Stomach (tissue), 19 donors: ENCODE measurements around the gene DHRS4. TPM values are rescaled to one million over a fixed set of nuclear protein-coding genes. Genes with fewer than 3 reads are reported as not detected.

Experiments
- DNase-seq, 2 donors: peaks; one replicate each; pipeline versions ENCODE4 v3.0.0 to v3.0.0-alpha.2; 2013 to 2019
- H3K27ac ChIP-seq, 5 donors: fragments of 200-600 bp in 4 of 5; sonication (generic) in 4 of 5; one replicate each; pipeline ENCODE4 v1.5.1; 2013 to 2019; ENCODE audit warnings: mild to moderate bottlenecking in 1 of 5, moderate library complexity in 1 of 5
- H3K27me3 ChIP-seq, 3 donors: fragments of 200-600 bp; sonication (generic); one replicate each; pipeline ENCODE4 v1.5.1; 2017 to 2019; ENCODE audit warnings: mixed run types in 1 of 3
- H3K36me3 ChIP-seq, 4 donors: fragments of 200-600 bp; sonication (generic); 1 replicate in 3 of 4; 2 replicates in 1 of 4; pipeline ENCODE4 v1.5.1; 2016 to 2019
- H3K4me1 ChIP-seq, 4 donors: fragments of 200-600 bp; sonication (generic); one replicate each; pipeline ENCODE4 v1.5.1; 2016 to 2019
- H3K4me3 ChIP-seq, 4 donors: fragments of 200-600 bp; sonication (generic) in 3 of 4; one replicate each; pipeline ENCODE4 v1.5.1; 2016 to 2019; ENCODE audit warnings: mild to moderate bottlenecking in 1 of 4
- H3K9me3 ChIP-seq, 4 donors: fragments of 200-600 bp; sonication (generic); one replicate each; pipeline ENCODE4 v1.5.1; 2016 to 2019
- EP300 ChIP-seq: sonication (generic); formaldehyde crosslinking; IDR thresholded peaks from one replicate; pipeline ENCODE4 v1.6.1; 2017; ENCODE audit warnings: antibody characterized with exemption
- POLR2A ChIP-seq, 4 donors: fragments of 450-650 bp; IDR thresholded peaks; one replicate each; pipeline ENCODE4 v1.6.1; 2016; ENCODE audit warnings: antibody characterized with exemption in 4 of 4, control low read depth in 2 of 4, mild to moderate bottlenecking in 1 of 4, moderate library complexity in 1 of 4
- POLR2AphosphoS5 ChIP-seq, 3 donors: sonication (generic); formaldehyde crosslinking; IDR thresholded peaks; one replicate each; pipeline ENCODE4 v1.6.1; 2016; ENCODE audit warnings: antibody characterized with exemption in 3 of 3
- WGBS, 5 donors: extraction: QIAGEN DNeasy Blood & Tissue Kit in 3 of 5; methylation state at CpG; one replicate each; pipeline versions ENCODE4 v1.1.5 to v1.1.7; 2013 to 2018; 5-methylcytosine and 5-hydroxymethylcytosine counted together
- intact Hi-C: fragments of 100-400 bp; cut with DNase I; formaldehyde crosslinking; loops from one replicate; pipeline ENCODE4 v1.15.1; 2023; ENCODE audit warnings: low total_unique reads
- long read RNA-seq, 10 donors: transcript quantifications; one replicate each; lab custom pipeline, GENCODE V29; 2026
- polyA plus RNA-seq, 3 donors: library from polyadenylated mRNA; stranded (reverse); fragments of 200-250 nt; gene quantifications; one replicate each; pipeline ENCODE4 v1.2.3, GENCODE V29; 2013
- total RNA-seq, 5 donors: library from RNA; depleted of rRNA; stranded (reverse); fragments of >200 nt; gene quantifications; one replicate each; pipeline versions ENCODE4 v1.1.0 to v1.2.3, GENCODE V29; 2014 to 2016
- TF ChIP-seq, protein P1 (sequence below), 7 experiments: fragments of 450-650 bp in 4 of 7; fragments of 200-600 bp in 3 of 7; sonication (generic) in 3 of 7; IDR thresholded peaks; one replicate each; pipeline ENCODE4 v1.5.1; 2016 to 2019; ENCODE audit warnings: antibody characterized with exemption in 7 of 7, control low read depth in 2 of 7, mild to moderate bottlenecking in 1 of 7
- donor health status: healthy with polysubstance abuse.
- donor health status: Bipolar disorder and iron deficiency.
- donor health status: healthy.

The DHRS4 gene
- 100 to 1,000 TPM in 1 of 5 donors, 10 to 100 TPM in 4; 29.0 to 114 (median 34.4) TPM for total RNA-seq
- 10 to 100 TPM; 39.4 to 58.0 (median 57.7) TPM for polyA plus RNA-seq
- long read RNA-seq, donor 1, transcript DHRS4-201 (8 exons, 1,443 nt): minor isoform, 9 of 20 reads
- long read RNA-seq, donor 1, transcript DHRS4-203 (5 exons, 727 nt): major isoform, 10 of 20 reads
- long read RNA-seq, donor 1, partial matches to known transcripts: 0 of 20 reads
- long read RNA-seq, donor 1, other reads (novel, unspliced or antisense): 0 of 20 reads
- long read RNA-seq, donor 2, transcript DHRS4-201 (8 exons, 1,443 nt): minor isoform, 8 of 19 reads
- long read RNA-seq, donor 2, transcript DHRS4-203 (5 exons, 727 nt): major isoform, 11 of 19 reads
- long read RNA-seq, donor 2, partial matches to known transcripts: 0 of 19 reads
- long read RNA-seq, donor 2, other reads (novel, unspliced or antisense): 0 of 19 reads
- long read RNA-seq, donor 3, transcript DHRS4-203 (5 exons, 727 nt): major isoform, 5 of 7 reads
- long read RNA-seq, donor 3, partial matches to known transcripts: 0 of 7 reads
- long read RNA-seq, donor 3, other reads (novel, unspliced or antisense): 0 of 7 reads
- long read RNA-seq, donor 4, partial matches to known transcripts: 0 of 2 reads
- long read RNA-seq, donor 4, other reads (novel, unspliced or antisense): 0 of 2 reads
- long read RNA-seq, donor 5, partial matches to known transcripts: 0 of 9 reads
- long read RNA-seq, donor 5, other reads (novel, unspliced or antisense): 0 of 9 reads
- long read RNA-seq, donor 6, transcript DHRS4-203 (5 exons, 727 nt): minor isoform, 34 of 89 reads
- long read RNA-seq, donor 6, transcript DHRS4-201 (8 exons, 1,443 nt): major isoform, 45 of 89 reads
- long read RNA-seq, donor 6, partial matches to known transcripts: 7 of 89 reads
- long read RNA-seq, donor 6, other reads (novel, unspliced or antisense): 0 of 89 reads
- long read RNA-seq, donor 7, transcript DHRS4-203 (5 exons, 727 nt): minor isoform, 6 of 15 reads
- long read RNA-seq, donor 7, transcript DHRS4-201 (8 exons, 1,443 nt): major isoform, 7 of 15 reads
- long read RNA-seq, donor 7, partial matches to known transcripts: 0 of 15 reads
- long read RNA-seq, donor 7, other reads (novel, unspliced or antisense): 0 of 15 reads
- long read RNA-seq, donor 8, transcript DHRS4-201 (8 exons, 1,443 nt): major isoform, 7 of 14 reads
- long read RNA-seq, donor 8, partial matches to known transcripts: 0 of 14 reads
- long read RNA-seq, donor 8, other reads (novel, unspliced or antisense): 0 of 14 reads
- long read RNA-seq, donor 9, transcript DHRS4-203 (5 exons, 727 nt): major isoform, 7 of 17 reads
- long read RNA-seq, donor 9, partial matches to known transcripts: 5 of 17 reads
- long read RNA-seq, donor 9, other reads (novel, unspliced or antisense): 0 of 17 reads
- long read RNA-seq, donor 10, transcript DHRS4-201 (8 exons, 1,443 nt): major isoform, 11 of 13 reads
- long read RNA-seq, donor 10, partial matches to known transcripts: 0 of 13 reads
- long read RNA-seq, donor 10, other reads (novel, unspliced or antisense): 0 of 13 reads

DNA sequence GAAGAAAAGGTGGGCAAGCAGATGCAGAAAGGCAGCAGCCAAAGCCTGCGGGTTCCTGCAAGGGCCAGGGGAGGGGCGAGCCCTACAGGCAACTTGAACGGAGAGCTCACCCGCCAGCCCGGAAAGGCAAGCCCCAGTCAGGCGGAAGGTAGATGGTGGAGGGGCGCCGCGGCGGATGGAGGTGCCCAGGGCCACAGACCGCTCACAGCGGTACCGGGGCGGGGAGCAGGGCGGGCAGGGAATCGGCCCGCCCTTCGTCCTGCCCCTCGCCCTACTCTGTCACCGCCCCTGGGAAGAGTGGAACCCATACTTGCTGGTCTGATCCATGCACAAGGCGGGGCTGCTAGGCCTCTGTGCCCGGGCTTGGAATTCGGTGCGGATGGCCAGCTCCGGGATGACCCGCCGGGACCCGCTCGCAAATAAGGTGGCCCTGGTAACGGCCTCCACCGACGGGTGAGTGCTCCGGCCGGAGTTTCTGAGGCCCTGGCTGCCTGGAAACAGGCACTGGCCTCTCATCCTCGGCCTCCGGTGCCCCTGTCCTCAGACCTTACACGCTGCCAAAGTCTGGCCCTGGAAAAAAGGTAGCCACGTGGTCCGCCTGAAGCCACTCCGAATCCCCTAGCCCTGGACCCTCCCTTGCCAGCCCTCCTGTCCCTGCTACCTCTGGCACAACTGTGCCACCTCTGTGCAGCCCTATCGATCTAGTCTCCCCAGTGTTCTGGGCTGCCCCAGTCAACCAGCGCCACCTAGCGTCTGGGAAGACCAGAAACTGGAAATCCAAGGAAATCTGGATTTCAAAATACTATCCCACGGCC lies at the start of gene DHRS4:
DHRS4 (plus strand) TSS at position 307 of the 815 bp plus-strand sequence; CDS start at position 326, 19 bp downstream.
- TF ChIP-seq EP300 (no peak), POLR2AphosphoS5 (IDR thresholded peaks at IDR 0.05) (peak in 2 of 3 donors; percentile 44 to 64), POLR2A (IDR thresholded peaks at IDR 0.05) (peak in 1 of 4 donors; percentile 17)
- TF ChIP-seq, protein P1, sequence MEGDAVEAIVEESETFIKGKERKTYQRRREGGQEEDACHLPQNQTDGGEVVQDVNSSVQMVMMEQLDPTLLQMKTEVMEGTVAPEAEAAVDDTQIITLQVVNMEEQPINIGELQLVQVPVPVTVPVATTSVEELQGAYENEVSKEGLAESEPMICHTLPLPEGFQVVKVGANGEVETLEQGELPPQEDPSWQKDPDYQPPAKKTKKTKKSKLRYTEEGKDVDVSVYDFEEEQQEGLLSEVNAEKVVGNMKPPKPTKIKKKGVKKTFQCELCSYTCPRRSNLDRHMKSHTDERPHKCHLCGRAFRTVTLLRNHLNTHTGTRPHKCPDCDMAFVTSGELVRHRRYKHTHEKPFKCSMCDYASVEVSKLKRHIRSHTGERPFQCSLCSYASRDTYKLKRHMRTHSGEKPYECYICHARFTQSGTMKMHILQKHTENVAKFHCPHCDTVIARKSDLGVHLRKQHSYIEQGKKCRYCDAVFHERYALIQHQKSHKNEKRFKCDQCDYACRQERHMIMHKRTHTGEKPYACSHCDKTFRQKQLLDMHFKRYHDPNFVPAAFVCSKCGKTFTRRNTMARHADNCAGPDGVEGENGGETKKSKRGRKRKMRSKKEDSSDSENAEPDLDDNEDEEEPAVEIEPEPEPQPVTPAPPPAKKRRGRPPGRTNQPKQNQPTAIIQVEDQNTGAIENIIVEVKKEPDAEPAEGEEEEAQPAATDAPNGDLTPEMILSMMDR (IDR thresholded peaks at IDR 0.05): peak in 5 of 7 experiments; percentile 64 to 93 (median 84)
- 0 to 1% (median 0%) methylated on average over 17 to 44 of the region's 44 CpGs for WGBS, 5 donors
- Histone ChIP-seq H3K9me3 (no peaks in the 10 kb centered on the region), H3K27me3 (no peaks in the 10 kb centered on the region), H3K36me3 (peaks cover 4 to 17% (median 15%) of the 10 kb centered on the region in 4 donors), H3K27ac (peak within 1 kb of the TSS; percentile 86 to 92 (median 90)), H3K4me3 (peak within 1 kb of the TSS; percentile 72 to 88 (median 80)), H3K4me1 (peaks cover 18 to 30% (median 22%) of the 10 kb centered on the region in 4 donors)
- intact Hi-C loops: no loop called here
- DNase-seq: peak; percentile 84 to 94

DNA sequence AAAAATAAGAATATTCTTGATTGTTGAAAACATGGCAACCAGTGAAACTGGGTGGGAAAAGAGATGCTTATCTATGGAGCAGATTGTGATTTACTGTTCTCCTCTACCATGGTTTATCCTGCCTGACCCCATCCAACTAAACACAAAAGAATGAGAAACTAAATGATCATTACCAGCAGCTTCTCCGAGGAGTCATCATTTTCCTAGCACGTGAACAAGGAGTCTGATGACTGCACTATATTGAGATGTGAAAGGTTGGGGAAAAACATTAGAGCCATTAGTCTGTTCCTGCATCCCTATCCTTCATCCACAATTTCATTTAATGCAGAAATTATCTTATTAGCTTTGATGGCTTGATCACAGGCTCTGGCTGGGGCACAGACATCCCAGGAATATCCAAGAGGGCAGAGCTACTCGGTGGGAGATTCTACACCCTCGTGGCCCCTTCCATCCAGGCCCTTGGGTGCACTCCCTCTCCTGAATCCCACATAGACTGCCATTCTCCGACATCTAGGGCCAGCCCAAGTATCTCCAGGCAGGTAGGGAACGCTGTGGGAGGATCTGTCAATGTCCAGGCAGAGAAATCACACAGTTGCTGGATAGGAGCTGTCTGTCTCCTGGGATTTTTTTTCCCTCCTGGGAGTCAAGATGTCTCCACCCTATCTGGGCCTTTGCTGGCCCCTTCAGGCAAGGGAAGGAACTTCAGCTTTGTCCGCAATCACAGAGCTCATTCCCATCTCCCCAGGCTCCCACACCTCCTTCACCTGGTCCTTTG lies 43.3 kb upstream of the DHRS4 start:
- peak; percentile 69 to 73 for DNase-seq
- peaks cover under 1 to 1% (median under 1%) of the 10 kb centered on the region in 4 donors for H3K4me1 ChIP-seq
- WGBS, 5 donors: 63 to 66% (median 64%) methylated on average over 4 to 7 of the region's 7 CpGs
- TF ChIP-seq EP300: no peak
- TF ChIP-seq POLR2AphosphoS5 (IDR thresholded peaks at IDR 0.05): no peak
- TF ChIP-seq, protein P1 (IDR thresholded peaks at IDR 0.05): peak in 6 of 7 experiments; percentile 34 to 78 (median 72)
- TF ChIP-seq POLR2A (IDR thresholded peaks at IDR 0.05): no peak
- no peaks in the 10 kb centered on the region for H3K27me3 ChIP-seq
- no peaks in the 10 kb centered on the region for H3K36me3 ChIP-seq
- H3K27ac ChIP-seq: no peak overlapping the region
- no peaks in the 10 kb centered on the region for H3K9me3 ChIP-seq
- intact Hi-C loops: no loop called here
- no peak overlapping the region for H3K4me3 ChIP-seq

GRCh38 chr14:23910876-23911210 lies 42.7 kb upstream of the DHRS4 start:
- Histone ChIP-seq H3K4me3 (no peak overlapping the region), H3K36me3 (no peaks in the 10 kb centered on the region), H3K27ac (no peak overlapping the region), H3K27me3 (no peaks in the 10 kb centered on the region), H3K4me1 (peaks cover 6 to 7% (median 6%) of the 10 kb centered on the region in 4 donors), H3K9me3 (no peaks in the 10 kb centered on the region)
- no peak for TF ChIP-seq POLR2AphosphoS5 (IDR thresholded peaks at IDR 0.05)
- TF ChIP-seq EP300: no peak
- TF ChIP-seq, protein P1 (IDR thresholded peaks at IDR 0.05): no peak
- TF ChIP-seq POLR2A (IDR thresholded peaks at IDR 0.05): no peak
- no peak for DNase-seq
- 74 to 93% (median 92%) methylated on average over 3 of the region's 3 CpGs for WGBS, 5 donors
- intact Hi-C loops: no loop called here
